ENCODE results near the gene CPN1. TPM values are rescaled to one million over a fixed set of nuclear protein-coding genes. Genes with fewer than 3 reads are reported as not detected.

Gene CPN1
- total and polyA plus RNA-seq, 2 experiments from 2014 or later: 0.32 TPM; not detected in 1

GRCh38 chr10:100024748-100025147 lies 56.9 kb downstream of the CPN1 start (continued):
- no peak for TF ChIP-seq ZNF462 (CRISPR knock-in tag; IDR thresholded peaks at IDR 0.05)
- TF ChIP-seq NANOG (IDR thresholded peaks at IDR 0.05; ENCODE audit: borderline replicate concordance): no peak
- no peak for TF ChIP-seq EZH2 (IDR thresholded peaks at IDR 0.05; ENCODE audit: low read depth, unreplicated experiment)
- TF ChIP-seq JUNB (IDR thresholded peaks at IDR 0.05; ENCODE audit: unreplicated experiment): no peak
- no peak for TF ChIP-seq STAT1 (IDR thresholded peaks at IDR 0.05; ENCODE audit: unreplicated experiment)
- TF ChIP-seq CTCF (conservative IDR thresholded peaks at IDR 0.05; ENCODE audit: low read depth in 2 of 2): no peak
- TF ChIP-seq ZNF331 (CRISPR knock-in tag; IDR thresholded peaks at IDR 0.05; ENCODE audit: low read depth): no peak

GRCh38 chr10:100022403-100022802 lies 59.3 kb downstream of the CPN1 start:
- Mint-ChIP-seq H3K9me3 (peaks cover 14% of the 10 kb centered on the region), H3K36me3 (ENCODE audit: low read depth) (peaks cover 4% of the 10 kb centered on the region; the same call in 1 of the 3 replicates), H3K27me3 (ENCODE audit: insufficient read depth, low read depth, poor library complexity) (no peaks in the 10 kb centered on the region), H3K27ac (no peak overlapping the region), H3K4me3 (no peak overlapping the region), H3K4me1 (peaks cover 13% of the 10 kb centered on the region; the same call in 2 of the 3 replicates)
- Histone ChIP-seq H3K4me2 (no peak overlapping the region), H3K27me3 (ENCODE audit: insufficient read depth) (no peaks in the 10 kb centered on the region), H3K79me2 (replicated peaks; ENCODE audit: insufficient read depth) (no peaks in the 10 kb centered on the region), H3F3A (replicated peaks; ENCODE audit: low read depth) (no peaks in the 10 kb centered on the region), H3K27ac (ENCODE audit: low read depth) (no peak overlapping the region), H3K36me3 (ENCODE audit: insufficient read depth) (no peaks in the 10 kb centered on the region), H3K9me2 (ENCODE audit: insufficient read depth) (no peaks in the 10 kb centered on the region), H4K20me1 (replicated peaks; ENCODE audit: insufficient read depth) (no peaks in the 10 kb centered on the region), H3K4me3 (no peak overlapping the region), H3K4me1 (ENCODE audit: insufficient read depth) (peaks cover 8% of the 10 kb centered on the region; the same call in 1 of the 2 replicates), H2AFZ (no peak overlapping the region)
- ATAC-seq: no peak
- no peak for DNase-seq (ENCODE audit: low spot score)
- no peak for TF ChIP-seq ZNF114 (CRISPR knock-in tag; IDR thresholded peaks at IDR 0.05)
- no peak for TF ChIP-seq JUNB (IDR thresholded peaks at IDR 0.05; ENCODE audit: unreplicated experiment)
- no peak for TF ChIP-seq STAT1 (IDR thresholded peaks at IDR 0.05; ENCODE audit: unreplicated experiment)
- TF ChIP-seq NANOG (IDR thresholded peaks at IDR 0.05; ENCODE audit: borderline replicate concordance): no peak
- no peak for TF ChIP-seq EZH2phosphoT487 (IDR thresholded peaks at IDR 0.05; ENCODE audit: unreplicated experiment)
- no peak for TF ChIP-seq ETS1 (IDR thresholded peaks at IDR 0.05)
- TF ChIP-seq CTCF (conservative IDR thresholded peaks at IDR 0.05; ENCODE audit: low read depth in 2 of 2): no peak
- TF ChIP-seq EZH2 (IDR thresholded peaks at IDR 0.05; ENCODE audit: low read depth, unreplicated experiment): no peak
- TF ChIP-seq ZNF331 (CRISPR knock-in tag; IDR thresholded peaks at IDR 0.05; ENCODE audit: low read depth): no peak
